Lower leg skin (tissue), 3 donors: ENCODE results near the gene IGSF8.

Experiments
- CTCF ChIP-seq, 3 donors: fragments of 450-650 bp; IDR thresholded peaks; one replicate each; pipeline ENCODE4 v1.5.1; 2016; ENCODE audit warnings: antibody characterized with exemption in 3 of 3, mild to moderate bottlenecking in 3 of 3, moderate library complexity in 2 of 3
- POLR2A ChIP-seq, 2 donors: fragments of 450-650 bp; IDR thresholded peaks; one replicate each; pipeline ENCODE4 v1.6.1; 2016 to 2017; ENCODE audit warnings: antibody characterized with exemption in 2 of 2, mild to moderate bottlenecking in 1 of 2, moderate library complexity in 1 of 2

DNA sequence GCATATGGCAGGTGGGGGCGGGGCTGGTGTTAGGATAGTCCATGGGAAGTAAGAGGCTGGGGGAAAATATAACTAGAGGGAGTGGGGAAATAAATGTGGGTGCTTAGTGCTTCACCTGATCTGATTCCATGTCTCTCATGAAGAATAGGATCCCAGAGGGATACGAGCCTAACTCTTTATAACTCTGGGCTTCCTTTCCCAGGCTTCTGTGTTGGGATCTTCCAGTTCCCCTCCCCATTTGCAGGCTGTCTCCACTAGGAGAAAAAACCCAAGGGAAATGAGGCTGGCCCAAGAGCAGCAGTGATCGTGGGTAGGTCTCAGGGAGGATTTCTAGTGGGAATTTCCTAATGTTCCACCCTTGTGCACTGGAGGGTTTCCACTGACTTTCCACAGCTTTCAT, 15.5 kb downstream of the IGSF8 start:
- TF ChIP-seq CTCF (IDR thresholded peaks at IDR 0.05) = no peak
- no peak for TF ChIP-seq POLR2A (IDR thresholded peaks at IDR 0.05)
